WTC11 (cell line): ENCODE data around the gene GRID2. TPM values are rescaled to one million over a fixed set of nuclear protein-coding genes. Genes with fewer than 3 reads are reported as not detected.

Experiments used
- ATAC-seq: fragments of 200-7000 bp; cut with Tn5 transposase; 2 replicates; pipeline ENCODE4 v1.10.0; 2021; ENCODE audit warnings: mild to moderate bottlenecking, moderate library complexity
- CTCF ChIA-PET: fragments of 300-600 bp; sonication (Branson Sonifier 250); formaldehyde crosslinking; loops from one replicate; lab custom pipeline; 2021; ENCODE audit warnings: antibody characterized with exemption; lab: Charles Lee
- POLR2A ChIA-PET: fragments of 350-600 bp; sonication (Branson Sonifier 250); formaldehyde crosslinking; loops from one replicate; lab custom pipeline; 2021; ENCODE audit warnings: antibody characterized with exemption; lab: Charles Lee
- DNase-seq: peaks from one replicate; pipeline ENCODE4 v3.0.0; 2021; ENCODE audit warnings: low spot score
- H3K27ac Mint-ChIP-seq: 2 replicates; pipeline ENCODE4 v1.8.0; 2021; ENCODE audit warnings: mixed read lengths
- H3K27me3 Mint-ChIP-seq: 2 replicates; pipeline ENCODE4 v1.8.0; 2021; ENCODE audit warnings: low read depth, mild to moderate bottlenecking, moderate library complexity, mixed read lengths
- H3K36me3 Mint-ChIP-seq: 2 replicates; pipeline ENCODE4 v1.8.0; 2021; ENCODE audit warnings: mixed read lengths
- H3K4me1 Mint-ChIP-seq: 2 replicates; pipeline ENCODE4 v1.8.0; 2022; ENCODE audit warnings: mixed read lengths
- H3K4me3 Mint-ChIP-seq: 2 replicates; pipeline ENCODE4 v1.8.0; 2021; ENCODE audit warnings: mild to moderate bottlenecking, moderate library complexity, mixed read lengths
- H3K9me3 Mint-ChIP-seq: 2 replicates; pipeline ENCODE4 v1.8.0; 2021; ENCODE audit warnings: mixed read lengths
- ATF2 ChIP-seq: sonication (generic); formaldehyde crosslinking; IDR thresholded peaks from 2 replicates; pipeline ENCODE4 v1.8.1; 2022; ENCODE audit warnings: low read depth, missing genetic modification reagents, borderline replicate concordance
- ATF6 ChIP-seq: sonication (generic); formaldehyde crosslinking; IDR thresholded peaks from 2 replicates; pipeline ENCODE4 v1.8.1; 2023; ENCODE audit warnings: mild to moderate bottlenecking, missing genetic modification reagents
- E2F1 ChIP-seq: sonication (generic); formaldehyde crosslinking; IDR thresholded peaks from 2 replicates; pipeline ENCODE4 v1.8.0; 2022; ENCODE audit warnings: mild to moderate bottlenecking, missing genetic modification reagents
- ELF4 ChIP-seq: sonication (generic); formaldehyde crosslinking; IDR thresholded peaks from 2 replicates; pipeline ENCODE4 v1.8.1; 2022; ENCODE audit warnings: low read depth, mild to moderate bottlenecking, moderate library complexity, missing genetic modification reagents
- EMX1 ChIP-seq: fragments of 250-450 bp; sonication (Bioruptor Pico); IDR thresholded peaks from 2 replicates; pipeline ENCODE4 v1.8.0; 2021; ENCODE audit warnings: mild to moderate bottlenecking
- ESRRA ChIP-seq: sonication (generic); formaldehyde crosslinking; IDR thresholded peaks from 2 replicates; pipeline ENCODE4 v1.8.1; 2022; ENCODE audit warnings: mild to moderate bottlenecking, missing genetic modification reagents, borderline replicate concordance
- GTF2I ChIP-seq: fragments of 250-450 bp; sonication (Bioruptor Pico); conservative IDR thresholded peaks from 2 replicates; pipeline ENCODE4 v1.4.0; 2021; ENCODE audit warnings: mild to moderate bottlenecking
- HMGA2 ChIP-seq: fragments of 250-450 bp; sonication (Bioruptor Pico); IDR thresholded peaks from 2 replicates; pipeline ENCODE4 v1.4.0; 2021; ENCODE audit warnings: mild to moderate bottlenecking, moderate library complexity
- IRF1 ChIP-seq: sonication (generic); formaldehyde crosslinking; IDR thresholded peaks from 2 replicates; pipeline ENCODE4 v1.8.0; 2023; ENCODE audit warnings: missing genetic modification reagents
- JAZF1 ChIP-seq: fragments of 250-450 bp; sonication (Bioruptor Pico); IDR thresholded peaks from 2 replicates; pipeline ENCODE4 v1.9.0; 2021; ENCODE audit warnings: moderate library complexity, mild to moderate bottlenecking, inconsistent platforms
- KAT7 ChIP-seq: sonication (generic); formaldehyde crosslinking; IDR thresholded peaks from 2 replicates; pipeline ENCODE4 v1.8.1; 2023; ENCODE audit warnings: missing genetic modification reagents, mild to moderate bottlenecking, borderline replicate concordance
- NFE2L1 ChIP-seq: sonication (generic); formaldehyde crosslinking; IDR thresholded peaks from 2 replicates; pipeline ENCODE4 v1.8.1; 2023; ENCODE audit warnings: missing genetic modification reagents
- RORB ChIP-seq: fragments of 250-450 bp; sonication (Bioruptor Pico); IDR thresholded peaks from 2 replicates; pipeline ENCODE4 v1.9.0; 2021; ENCODE audit warnings: mild to moderate bottlenecking
- SMAD3 ChIP-seq: sonication (generic); formaldehyde crosslinking; IDR thresholded peaks from 2 replicates; pipeline ENCODE4 v1.8.0; 2022; ENCODE audit warnings: missing genetic modification reagents, mild to moderate bottlenecking, borderline replicate concordance
- TEAD1 ChIP-seq: sonication (generic); formaldehyde crosslinking; IDR thresholded peaks from 2 replicates; pipeline ENCODE4 v1.8.0; 2022; ENCODE audit warnings: mild to moderate bottlenecking, missing genetic modification reagents
- TP53 ChIP-seq: sonication (generic); formaldehyde crosslinking; IDR thresholded peaks from 2 replicates; pipeline ENCODE4 v1.8.1; 2023; ENCODE audit warnings: mild to moderate bottlenecking, missing genetic modification reagents
- ZNF263 ChIP-seq: sonication (generic); formaldehyde crosslinking; IDR thresholded peaks from 2 replicates; pipeline ENCODE4 v1.8.1; 2022; ENCODE audit warnings: low read depth, mild to moderate bottlenecking, moderate library complexity, missing genetic modification reagents
- ZNF425 ChIP-seq: fragments of 250-450 bp; sonication (Bioruptor Pico); conservative IDR thresholded peaks from 2 replicates; pipeline ENCODE4 v1.9.0; 2021; ENCODE audit warnings: mild to moderate bottlenecking
- ZNF512 ChIP-seq: sonication (generic); formaldehyde crosslinking; IDR thresholded peaks from 2 replicates; pipeline ENCODE4 v1.8.1; 2022; ENCODE audit warnings: missing genetic modification reagents, borderline replicate concordance
- ZSCAN18 ChIP-seq: fragments of 250-450 bp; sonication (Bioruptor Pico); IDR thresholded peaks from 2 replicates; pipeline ENCODE4 v2.1.2; 2022; ENCODE audit warnings: mild to moderate bottlenecking, moderate library complexity
- total RNA-seq: library from RNA; stranded (reverse); gene quantifications from 3 replicates; pipeline ENCODE4 v1.2.3, GENCODE V29; 2021

GRID2 gene
- total RNA-seq, 1 experiment from 2014 or later = 26.8 TPM

- Mint-ChIP-seq H3K4me1 (peaks cover 22% of the 10 kb centered on the region), H3K27me3 (no peaks in the 10 kb centered on the region), H3K9me3 (no peaks in the 10 kb centered on the region), H3K27ac (no peak overlapping the region), H3K36me3 (no peaks in the 10 kb centered on the region), H3K4me3 (no peak overlapping the region)
- DNase-seq = no peak
- POLR2A ChIA-PET = no interaction called here
- CTCF ChIA-PET = interaction anchor here (0.5 kb wide), 1 partner anchor 965 kb away, joined by 3 read pairs; no protein-coding TSS in a partner anchor
- TF ChIP-seq KAT7 (CRISPR knock-in tag) = no peak
- TF ChIP-seq TP53 (CRISPR knock-in tag) = no peak
- no peak for TF ChIP-seq RORB (CRISPR knock-in tag)
- TF ChIP-seq HMGA2 (CRISPR knock-in tag) = no peak
- no peak for TF ChIP-seq ESRRA
- no peak for TF ChIP-seq IRF1 (CRISPR knock-in tag)
- no peak for TF ChIP-seq E2F1 (CRISPR knock-in tag)
- TF ChIP-seq ATF6 (CRISPR knock-in tag) = no peak
- TF ChIP-seq ATF2 = no peak
- no peak for TF ChIP-seq ZSCAN18 (CRISPR knock-in tag)
- no peak for TF ChIP-seq EMX1 (CRISPR knock-in tag)
- no peak for TF ChIP-seq GTF2I (CRISPR knock-in tag)
- TF ChIP-seq NFE2L1 (CRISPR knock-in tag) = no peak
- no peak for TF ChIP-seq ZNF263
- no peak for TF ChIP-seq JAZF1
- TF ChIP-seq TEAD1 (CRISPR knock-in tag) = no peak
- no peak for TF ChIP-seq SMAD3 (CRISPR knock-in tag)
- TF ChIP-seq ZNF425 (CRISPR knock-in tag) = no peak
- no peak for TF ChIP-seq ELF4 (CRISPR knock-in tag)
- TF ChIP-seq ZNF512 (CRISPR knock-in tag) = no peak
- no peak for ATAC-seq
These were observed 763.0 kb downstream of the GRID2 start for GRCh38 chr4:93066749-93067148.
